IMR-90 (cell line): ENCODE measurements around the gene ZGLP1. TPM values are rescaled to one million over a fixed set of nuclear protein-coding genes. Genes with fewer than 3 reads are reported as not detected.
A peak's percentile ranks its signal among the peaks of the same experiment; 100 is the strongest.

Source experiments
- ATAC-seq: fragments of 200-7000 bp; cut with Tn5 transposase; 2 replicates; pipeline ENCODE4 v1.9.1; 2020; ENCODE audit warnings: low read depth, mild to moderate bottlenecking, moderate library complexity
- BruUV-seq: library from RNA; stranded (reverse); fragments of 400-500 nt; replicated peaks from 2 replicates; lab custom pipeline; 2021; lab: Mats Ljungman, UMichigan
- CTCF ChIA-PET: fragments of 300-600 bp; formaldehyde crosslinking; extraction: SDS; loops from one replicate; lab custom pipeline; 2021; ENCODE audit warnings: antibody characterized with exemption; lab: Yijun Ruan, JAX
- POLR2A ChIA-PET: fragments of 300-600 bp; sonication (Branson Sonifier 250); formaldehyde crosslinking; loops from one replicate; lab custom pipeline; 2022; ENCODE audit warnings: antibody characterized with exemption; ENCODE audit not compliant: unreplicated experiment; lab: Charles Lee
- DNase-seq: peaks from one replicate; pipeline ENCODE4 v3.0.0; 2013
- H2AFZ ChIP-seq: replicated peaks from 2 replicates; pipeline ENCODE3; 2013; ENCODE audit warnings: low read length, mild to moderate bottlenecking; ENCODE audit not compliant: poor library complexity
- H2AK5ac ChIP-seq: 2 replicates; pipeline ENCODE4 v1.6.1; 2013; ENCODE audit warnings: low read depth, low read length, inconsistent platforms
- H2AK9ac ChIP-seq: replicated peaks from 2 replicates; pipeline ENCODE3; 2013; ENCODE audit warnings: mild to moderate bottlenecking, low read depth, low read length, moderate library complexity; ENCODE audit not compliant: poor library complexity
- H2BK120ac ChIP-seq: 2 replicates; pipeline ENCODE4 v1.6.1; 2013; ENCODE audit warnings: low read depth, low read length, inconsistent platforms
- H2BK15ac ChIP-seq: 3 replicates; pipeline ENCODE4 v1.6.1; 2013; ENCODE audit warnings: low read depth, low read length, inconsistent platforms
- H2BK20ac ChIP-seq: 2 replicates; pipeline ENCODE4 v1.6.1; 2013; ENCODE audit warnings: low read depth, mild to moderate bottlenecking, inconsistent platforms, low read length, moderate library complexity
- H2BK5ac ChIP-seq: 2 replicates; pipeline ENCODE4 v1.6.1; 2013; ENCODE audit warnings: mild to moderate bottlenecking, low read depth, low read length, inconsistent platforms; ENCODE audit not compliant: poor library complexity, severe bottlenecking
- H3K14ac ChIP-seq: replicated peaks from 2 replicates; pipeline ENCODE4 v1.6.1; 2013; ENCODE audit warnings: low read depth, low read length, inconsistent platforms
- H3K18ac ChIP-seq: 2 replicates; pipeline ENCODE4 v1.6.1; 2013; ENCODE audit warnings: low read depth, low read length, control low read depth
- H3K23ac ChIP-seq: 2 replicates; pipeline ENCODE4 v1.6.1; 2013; ENCODE audit warnings: low read depth, low read length, inconsistent platforms
- H3K27ac ChIP-seq: 2 replicates; pipeline ENCODE4 v1.5.1; 2013; ENCODE audit warnings: mild to moderate bottlenecking, control low read depth, low read length; ENCODE audit not compliant: insufficient read depth
- H3K27me3 ChIP-seq: 2 replicates; pipeline ENCODE4 v1.6.1; 2013; ENCODE audit warnings: low read length; ENCODE audit not compliant: control insufficient read depth, insufficient read depth
- H3K36me3 ChIP-seq: 2 replicates; pipeline ENCODE4 v1.6.1; 2013; ENCODE audit warnings: low read length, mixed read lengths; ENCODE audit not compliant: control insufficient read depth, insufficient read depth
- H3K4ac ChIP-seq: 2 replicates; pipeline ENCODE4 v1.6.1; 2013; ENCODE audit warnings: low read depth, low read length, inconsistent platforms
- H3K4me1 ChIP-seq: 2 replicates; pipeline ENCODE4 v1.6.1; 2013; ENCODE audit warnings: low read length, mixed read lengths; ENCODE audit not compliant: control insufficient read depth, insufficient read depth
- H3K4me2 ChIP-seq: 2 replicates; pipeline ENCODE4 v1.6.1; 2013; ENCODE audit warnings: low read depth, mild to moderate bottlenecking, control low read depth, low read length, moderate library complexity
- H3K4me3 ChIP-seq: 2 replicates; pipeline ENCODE4 v1.5.1; 2013; ENCODE audit warnings: low read depth, mild to moderate bottlenecking, control low read depth, low read length, moderate library complexity; ENCODE audit not compliant: insufficient read depth
- H3K56ac ChIP-seq: 2 replicates; pipeline ENCODE4 v1.6.1; 2013; ENCODE audit warnings: low read length, inconsistent platforms; ENCODE audit not compliant: insufficient read depth; ENCODE audit errors: extremely low read depth
- H3K79me1 ChIP-seq, 2 experiments: 2 replicates each; pipeline ENCODE4 v1.6.1; 2013; ENCODE audit warnings: low read length in 2 of 2, inconsistent platforms in 1 of 2, low read depth in 1 of 2
- H3K9ac ChIP-seq: 2 replicates; pipeline ENCODE4 v1.6.1; 2013; ENCODE audit warnings: low read depth, low read length, control low read depth
- H3K9me1 ChIP-seq: 2 replicates; pipeline ENCODE4 v1.6.1; 2013; ENCODE audit warnings: low read length, inconsistent platforms; ENCODE audit not compliant: insufficient read depth
- H3K9me3 ChIP-seq: 2 replicates; pipeline ENCODE4 v1.6.1; 2013; ENCODE audit warnings: low read length; ENCODE audit not compliant: control insufficient read depth, insufficient read depth
- H4K20me1 ChIP-seq: 2 replicates; pipeline ENCODE4 v1.6.1; 2013; ENCODE audit warnings: low read length, inconsistent platforms; ENCODE audit not compliant: insufficient read depth
- H4K5ac ChIP-seq: 2 replicates; pipeline ENCODE4 v1.6.1; 2013; ENCODE audit warnings: mild to moderate bottlenecking, low read depth, low read length, control low read depth
- H4K8ac ChIP-seq, 2 experiments: 2 replicates each; pipeline ENCODE4 v1.6.1; 2013; ENCODE audit warnings: low read depth in 2 of 2, low read length in 2 of 2, control low read depth in 1 of 2, inconsistent platforms in 1 of 2
- H4K91ac ChIP-seq: 2 replicates; pipeline ENCODE4 v1.6.1; 2013; ENCODE audit warnings: low read depth, low read length, inconsistent platforms; ENCODE audit not compliant: insufficient read depth
- FOS ChIP-seq: fragments of 150-350 bp; IDR thresholded peaks from 2 replicates; pipeline ENCODE4 v1.6.1; 2016; ENCODE audit warnings: low read depth, low read length
- whole genome bisulfite sequencing, 2 experiments: methylation state at CpG; one replicate each; pipeline versions ENCODE4 v1.1.5 to v1.1.7; 2013; ENCODE audit warnings: missing lambda C conversion rate in 2 of 2; ENCODE audit not compliant: insufficient read length in 1 of 2; ENCODE audit errors: extremely low coverage in 2 of 2; 5-methylcytosine and 5-hydroxymethylcytosine counted together
- dilution Hi-C: fragments of 300-500 bp; cut with HindIII; formaldehyde crosslinking; loops from one replicate; pipeline ENCODE4 v1.14.3; 2018; ENCODE audit warnings: low sequenced_read_pairs; ENCODE audit not compliant: unreplicated experiment
- in situ Hi-C: fragments of 300-500 bp; cut with MboI; formaldehyde crosslinking; loops from 3 replicates; pipeline ENCODE4 v1.14.3; 2019; ENCODE audit warnings: low sequenced_read_pairs, inconsistent platforms, mixed read lengths
- intact Hi-C: fragments of 100-400 bp; cut with micrococcal nuclease; formaldehyde crosslinking; loops from 2 replicates; pipeline ENCODE4 v1.10.0; 2022
- polyA plus RNA-seq, 3 experiments: library from polyadenylated mRNA; depleted of rRNA; stranded (reverse); fragments of >200 nt; gene quantifications; 2 replicates each; pipeline ENCODE4 v1.2.3, GENCODE V29; 2012; ENCODE audit warnings: low replicate concordance in 1 of 3
- total RNA-seq: library from RNA; depleted of rRNA; stranded (reverse); fragments of >200 nt; gene quantifications from 2 replicates; pipeline ENCODE4 v1.2.3, GENCODE V29; 2012

ZGLP1 gene
- total and polyA plus RNA-seq, 2 of the 4 experiments (the other 2 are of a cell fraction) = 0.54 to 3.1 TPM

GRCh38 chr19:10293637-10294367 is 15.8 kb downstream of the ZGLP1 start:
- Histone ChIP-seq H3K27ac (no peak overlapping the region), H4K8ac (no peak overlapping the region), H2BK20ac (no peak overlapping the region), H3K14ac (no peak overlapping the region), H2AFZ (peak overlapping the region; percentile 11), H3K9me3 (no peaks in the 10 kb centered on the region), H3K4me3 (no peak overlapping the region), H3K23ac (no peak overlapping the region), H2AK9ac (peak overlapping the region; percentile 13), H2AK5ac (no peak overlapping the region), H4K91ac (no peak overlapping the region), H2BK15ac (no peak overlapping the region), H3K56ac (no peak overlapping the region), H3K27me3 (no peaks in the 10 kb centered on the region; the same call in 1 of the 2 replicates), H3K18ac (no peak overlapping the region), H3K4ac (no peak overlapping the region), H4K5ac (no peak overlapping the region), H3K79me1 (peaks cover 0 to 4% of the 10 kb centered on the region in 2 experiments; a peak in 1 of 4 replicates), H2BK120ac (no peak overlapping the region), H3K36me3 (peaks cover 14% of the 10 kb centered on the region; the same call in 1 of the 2 replicates), H3K4me1 (peaks cover 14% of the 10 kb centered on the region), H3K9me1 (peaks cover 3% of the 10 kb centered on the region), H3K4me2 (no peak overlapping the region), H4K20me1 (peaks cover 6% of the 10 kb centered on the region), H2BK5ac (no peak overlapping the region), H3K9ac (no peak overlapping the region)
- no peak for DNase-seq
- dilution Hi-C loops (no loop called here), in situ Hi-C loops (no loop called here), intact Hi-C loops (no loop called here)
- BruUV-seq = no TSS peak
- ATAC-seq = no peak
- POLR2A ChIA-PET = no interaction called here
- no peak for TF ChIP-seq FOS
- WGBS, 2 experiments = 83% methylated on average over 25 of the region's 49 CpGs; no CpG with 5 or more reads in 1 of the 2 experiments
- CTCF ChIA-PET = no interaction called here
